Glutamatergic neuron (in vitro differentiated cells): ENCODE results near the gene POLDIP2. TPM values are rescaled to one million over a fixed set of nuclear protein-coding genes. Genes with fewer than 3 reads are reported as not detected.
A peak's percentile ranks its signal among the peaks of the same experiment; 100 is the strongest.

Source experiments
- DNase-seq: peaks from one replicate; pipeline ENCODE4 v3.0.0; 2022
- H3K27ac Mint-ChIP-seq: one replicate; pipeline ENCODE4 v1.8.0; 2020; ENCODE audit warnings: mild to moderate bottlenecking, mixed read lengths, inconsistent platforms; ENCODE audit not compliant: unreplicated experiment
- H3K27me3 Mint-ChIP-seq: one replicate; pipeline ENCODE4 v1.8.0; 2020; ENCODE audit warnings: mild to moderate bottlenecking, moderate library complexity, mixed read lengths, inconsistent platforms; ENCODE audit not compliant: unreplicated experiment
- H3K36me3 Mint-ChIP-seq: one replicate; pipeline ENCODE4 v1.8.0; 2020; ENCODE audit warnings: mild to moderate bottlenecking, mixed read lengths, inconsistent platforms; ENCODE audit not compliant: unreplicated experiment
- H3K4me1 Mint-ChIP-seq: one replicate; pipeline ENCODE4 v1.8.0; 2020; ENCODE audit warnings: mild to moderate bottlenecking, low read depth, mixed read lengths, inconsistent platforms; ENCODE audit not compliant: unreplicated experiment
- H3K4me3 Mint-ChIP-seq: one replicate; pipeline ENCODE4 v1.8.0; 2020; ENCODE audit warnings: mild to moderate bottlenecking, mixed read lengths, inconsistent platforms; ENCODE audit not compliant: unreplicated experiment
- H3K9me3 Mint-ChIP-seq: one replicate; pipeline ENCODE4 v1.8.0; 2020; ENCODE audit warnings: mild to moderate bottlenecking, moderate library complexity, mixed read lengths, inconsistent platforms; ENCODE audit not compliant: unreplicated experiment
- CTCF ChIP-seq: fragments of 200-600 bp; sonication (generic); IDR thresholded peaks from one replicate; pipeline ENCODE4 v1.5.0; 2021; ENCODE audit not compliant: partially characterized antibody, unreplicated experiment
- total RNA-seq: library from RNA; stranded (reverse); fragmentation: NEBNext Ultra II Directional; extraction: Animal tissue kit (Norgen Biotek cat#: 25700); gene quantifications from one replicate; pipeline ENCODE4 v1.2.1, GENCODE V29; 2021; ENCODE audit not compliant: unreplicated experiment

The POLDIP2 gene
- total RNA-seq, 1 donor from 2014 or later = 73.5 TPM

- Mint-ChIP-seq H3K9me3 (no peaks in the 10 kb centered on the region), H3K27ac (no peak overlapping the region), H3K36me3 (no peaks in the 10 kb centered on the region), H3K27me3 (peaks cover 3% of the 10 kb centered on the region), H3K4me3 (no peak overlapping the region), H3K4me1 (no peaks in the 10 kb centered on the region)
- TF ChIP-seq CTCF = no peak
- DNase-seq = no peak
Observed at GRCh38 chr17:28363776-28364650, 6.7 kb upstream of the POLDIP2 start.

GRCh38 chr17:28363186-28363585 lies 5.9 kb upstream of the POLDIP2 start:
- Mint-ChIP-seq H3K27me3 (peaks cover 3% of the 10 kb centered on the region), H3K36me3 (peaks cover 2% of the 10 kb centered on the region), H3K27ac (no peak overlapping the region), H3K9me3 (no peaks in the 10 kb centered on the region), H3K4me3 (no peak overlapping the region), H3K4me1 (peaks cover 2% of the 10 kb centered on the region)
- no peak for DNase-seq
- no peak for TF ChIP-seq CTCF

- Mint-ChIP-seq H3K27ac (peak overlapping the region; percentile 96), H3K9me3 (peaks cover 10% of the 10 kb centered on the region), H3K4me3 (peak overlapping the region; percentile 95), H3K36me3 (peaks cover 8% of the 10 kb centered on the region), H3K4me1 (peaks cover 13% of the 10 kb centered on the region), H3K27me3 (peaks cover 6% of the 10 kb centered on the region)
- no peak for TF ChIP-seq CTCF
- no peak for DNase-seq
Observed at GRCh38 chr17:28357901-28358197, 522 bp upstream of the POLDIP2 start.

GRCh38 chr17:28350271-28350670 lies 7.1 kb downstream of the POLDIP2 start:
- Mint-ChIP-seq H3K9me3 (peaks cover 2% of the 10 kb centered on the region), H3K4me3 (no peak overlapping the region), H3K27me3 (peaks cover 1% of the 10 kb centered on the region), H3K27ac (no peak overlapping the region), H3K4me1 (no peaks in the 10 kb centered on the region), H3K36me3 (no peaks in the 10 kb centered on the region)
- TF ChIP-seq CTCF = no peak
- no peak for DNase-seq

GRCh38 chr17:28348979-28349378 lies 8.3 kb downstream of the POLDIP2 start:
- DNase-seq = no peak
- no peak overlapping the region for H3K27ac Mint-ChIP-seq
- H3K27me3 Mint-ChIP-seq = peaks cover 1% of the 10 kb centered on the region
- no peak overlapping the region for H3K4me3 Mint-ChIP-seq
- H3K36me3 Mint-ChIP-seq = no peaks in the 10 kb centered on the region
- peaks cover 2% of the 10 kb centered on the region for H3K9me3 Mint-ChIP-seq
- no peaks in the 10 kb centered on the region for H3K4me1 Mint-ChIP-seq
- no peak for TF ChIP-seq CTCF
